IMR-90 (cell line): ENCODE measurements around the gene SPATA3. TPM values are rescaled to one million over a fixed set of nuclear protein-coding genes. Genes with fewer than 3 reads are reported as not detected.

Experiments used
- ATAC-seq: fragments of 200-7000 bp; cut with Tn5 transposase; 2 replicates; pipeline ENCODE4 v1.9.1; 2020; ENCODE audit warnings: low read depth, mild to moderate bottlenecking, moderate library complexity
- BruUV-seq: library from RNA; stranded (reverse); fragments of 400-500 nt; replicated peaks from 2 replicates; lab custom pipeline; 2021; lab: Mats Ljungman, UMichigan
- CTCF ChIA-PET: fragments of 300-600 bp; formaldehyde crosslinking; extraction: SDS; loops from one replicate; lab custom pipeline; 2021; ENCODE audit warnings: antibody characterized with exemption; lab: Yijun Ruan, JAX
- POLR2A ChIA-PET: fragments of 300-600 bp; sonication (Branson Sonifier 250); formaldehyde crosslinking; loops from one replicate; lab custom pipeline; 2022; ENCODE audit warnings: antibody characterized with exemption; ENCODE audit not compliant: unreplicated experiment; lab: Charles Lee
- DNase-seq: peaks from one replicate; pipeline ENCODE4 v3.0.0; 2013
- H2AFZ ChIP-seq: replicated peaks from 2 replicates; pipeline ENCODE3; 2013; ENCODE audit warnings: low read length, mild to moderate bottlenecking; ENCODE audit not compliant: poor library complexity
- H2AK5ac ChIP-seq: 2 replicates; pipeline ENCODE4 v1.6.1; 2013; ENCODE audit warnings: low read depth, low read length, inconsistent platforms
- H2AK9ac ChIP-seq: replicated peaks from 2 replicates; pipeline ENCODE3; 2013; ENCODE audit warnings: mild to moderate bottlenecking, low read depth, low read length, moderate library complexity; ENCODE audit not compliant: poor library complexity
- H2BK120ac ChIP-seq: 2 replicates; pipeline ENCODE4 v1.6.1; 2013; ENCODE audit warnings: low read depth, low read length, inconsistent platforms
- H2BK15ac ChIP-seq: 3 replicates; pipeline ENCODE4 v1.6.1; 2013; ENCODE audit warnings: low read depth, low read length, inconsistent platforms
- H2BK20ac ChIP-seq: 2 replicates; pipeline ENCODE4 v1.6.1; 2013; ENCODE audit warnings: low read depth, mild to moderate bottlenecking, inconsistent platforms, low read length, moderate library complexity
- H2BK5ac ChIP-seq: 2 replicates; pipeline ENCODE4 v1.6.1; 2013; ENCODE audit warnings: mild to moderate bottlenecking, low read depth, low read length, inconsistent platforms; ENCODE audit not compliant: poor library complexity, severe bottlenecking
- H3K14ac ChIP-seq: replicated peaks from 2 replicates; pipeline ENCODE4 v1.6.1; 2013; ENCODE audit warnings: low read depth, low read length, inconsistent platforms
- H3K18ac ChIP-seq: 2 replicates; pipeline ENCODE4 v1.6.1; 2013; ENCODE audit warnings: low read depth, low read length, control low read depth
- H3K23ac ChIP-seq: 2 replicates; pipeline ENCODE4 v1.6.1; 2013; ENCODE audit warnings: low read depth, low read length, inconsistent platforms
- H3K27ac ChIP-seq: 2 replicates; pipeline ENCODE4 v1.5.1; 2013; ENCODE audit warnings: mild to moderate bottlenecking, control low read depth, low read length; ENCODE audit not compliant: insufficient read depth
- H3K27me3 ChIP-seq: 2 replicates; pipeline ENCODE4 v1.6.1; 2013; ENCODE audit warnings: low read length; ENCODE audit not compliant: control insufficient read depth, insufficient read depth
- H3K36me3 ChIP-seq: 2 replicates; pipeline ENCODE4 v1.6.1; 2013; ENCODE audit warnings: low read length, mixed read lengths; ENCODE audit not compliant: control insufficient read depth, insufficient read depth
- H3K4ac ChIP-seq: 2 replicates; pipeline ENCODE4 v1.6.1; 2013; ENCODE audit warnings: low read depth, low read length, inconsistent platforms
- H3K4me1 ChIP-seq: 2 replicates; pipeline ENCODE4 v1.6.1; 2013; ENCODE audit warnings: low read length, mixed read lengths; ENCODE audit not compliant: control insufficient read depth, insufficient read depth
- H3K4me2 ChIP-seq: 2 replicates; pipeline ENCODE4 v1.6.1; 2013; ENCODE audit warnings: low read depth, mild to moderate bottlenecking, control low read depth, low read length, moderate library complexity
- H3K4me3 ChIP-seq: 2 replicates; pipeline ENCODE4 v1.5.1; 2013; ENCODE audit warnings: low read depth, mild to moderate bottlenecking, control low read depth, low read length, moderate library complexity; ENCODE audit not compliant: insufficient read depth
- H3K56ac ChIP-seq: 2 replicates; pipeline ENCODE4 v1.6.1; 2013; ENCODE audit warnings: low read length, inconsistent platforms; ENCODE audit not compliant: insufficient read depth; ENCODE audit errors: extremely low read depth
- H3K79me1 ChIP-seq, 2 experiments: 2 replicates each; pipeline ENCODE4 v1.6.1; 2013; ENCODE audit warnings: low read length in 2 of 2, inconsistent platforms in 1 of 2, low read depth in 1 of 2
- H3K9ac ChIP-seq: 2 replicates; pipeline ENCODE4 v1.6.1; 2013; ENCODE audit warnings: low read depth, low read length, control low read depth
- H3K9me1 ChIP-seq: 2 replicates; pipeline ENCODE4 v1.6.1; 2013; ENCODE audit warnings: low read length, inconsistent platforms; ENCODE audit not compliant: insufficient read depth
- H3K9me3 ChIP-seq: 2 replicates; pipeline ENCODE4 v1.6.1; 2013; ENCODE audit warnings: low read length; ENCODE audit not compliant: control insufficient read depth, insufficient read depth
- H4K20me1 ChIP-seq: 2 replicates; pipeline ENCODE4 v1.6.1; 2013; ENCODE audit warnings: low read length, inconsistent platforms; ENCODE audit not compliant: insufficient read depth
- H4K5ac ChIP-seq: 2 replicates; pipeline ENCODE4 v1.6.1; 2013; ENCODE audit warnings: mild to moderate bottlenecking, low read depth, low read length, control low read depth
- H4K8ac ChIP-seq, 2 experiments: 2 replicates each; pipeline ENCODE4 v1.6.1; 2013; ENCODE audit warnings: low read depth in 2 of 2, low read length in 2 of 2, control low read depth in 1 of 2, inconsistent platforms in 1 of 2
- H4K91ac ChIP-seq: 2 replicates; pipeline ENCODE4 v1.6.1; 2013; ENCODE audit warnings: low read depth, low read length, inconsistent platforms; ENCODE audit not compliant: insufficient read depth
- BHLHE40 ChIP-seq: fragments of 150-350 bp; IDR thresholded peaks from 2 replicates; pipeline ENCODE4 v1.6.1; 2016; ENCODE audit warnings: mild to moderate bottlenecking, low read depth, low read length
- CHD1 ChIP-seq: IDR thresholded peaks from 2 replicates; pipeline ENCODE4 v1.6.1; 2012; ENCODE audit warnings: low read depth, low read length, improper control_type of control experiment
- CTCF ChIP-seq: conservative IDR thresholded peaks from 2 replicates; pipeline ENCODE4 v1.5.1; 2012; ENCODE audit warnings: mild to moderate bottlenecking, low read depth, low read length, improper control_type of control experiment
- FOS ChIP-seq: fragments of 150-350 bp; IDR thresholded peaks from 2 replicates; pipeline ENCODE4 v1.6.1; 2016; ENCODE audit warnings: low read depth, low read length
- MXI1 ChIP-seq: IDR thresholded peaks from 2 replicates; pipeline ENCODE4 v1.6.1; 2012; ENCODE audit warnings: low read depth, mild to moderate bottlenecking, low read length, moderate library complexity, borderline replicate concordance
- POLR2A ChIP-seq: IDR thresholded peaks from 2 replicates; pipeline ENCODE4 v1.6.1; 2012; ENCODE audit warnings: mild to moderate bottlenecking, low read depth, low read length
- RAD21 ChIP-seq: IDR thresholded peaks from 2 replicates; pipeline ENCODE4 v1.6.1; 2012; ENCODE audit warnings: low read length, improper control_type of control experiment
- RCOR1 ChIP-seq: IDR thresholded peaks from 2 replicates; pipeline ENCODE4 v1.6.1; 2012; ENCODE audit warnings: mild to moderate bottlenecking, low read length, improper control_type of control experiment; ENCODE audit not compliant: insufficient replicate concordance
- WGBS, 2 experiments: methylation state at CpG; one replicate each; pipeline versions ENCODE4 v1.1.5 to v1.1.7; 2013; ENCODE audit warnings: missing lambda C conversion rate in 2 of 2; ENCODE audit not compliant: insufficient read length in 1 of 2; ENCODE audit errors: extremely low coverage in 2 of 2; 5-methylcytosine and 5-hydroxymethylcytosine counted together
- dilution Hi-C: fragments of 300-500 bp; cut with HindIII; formaldehyde crosslinking; loops from one replicate; pipeline ENCODE4 v1.14.3; 2018; ENCODE audit warnings: low sequenced_read_pairs; ENCODE audit not compliant: unreplicated experiment
- in situ Hi-C: fragments of 300-500 bp; cut with MboI; formaldehyde crosslinking; loops from 3 replicates; pipeline ENCODE4 v1.14.3; 2019; ENCODE audit warnings: low sequenced_read_pairs, inconsistent platforms, mixed read lengths
- intact Hi-C: fragments of 100-400 bp; cut with micrococcal nuclease; formaldehyde crosslinking; loops from 2 replicates; pipeline ENCODE4 v1.10.0; 2022
- polyA plus RNA-seq, 3 experiments: library from polyadenylated mRNA; depleted of rRNA; stranded (reverse); fragments of >200 nt; gene quantifications; 2 replicates each; pipeline ENCODE4 v1.2.3, GENCODE V29; 2012; ENCODE audit warnings: low replicate concordance in 1 of 3
- total RNA-seq: library from RNA; depleted of rRNA; stranded (reverse); fragments of >200 nt; gene quantifications from 2 replicates; pipeline ENCODE4 v1.2.3, GENCODE V29; 2012
- TF ChIP-seq, protein P1 (sequence below): fragments of 150-350 bp; IDR thresholded peaks from 2 replicates; pipeline ENCODE4 v1.6.1; 2017; ENCODE audit warnings: mild to moderate bottlenecking, antibody characterized with exemption, low read length, low read depth
- TF ChIP-seq, protein P2 (sequence below): fragments of 150-350 bp; IDR thresholded peaks from 2 replicates; pipeline ENCODE4 v1.6.1; 2016; ENCODE audit warnings: low read depth, mild to moderate bottlenecking, low read length, moderate library complexity, borderline replicate concordance

The SPATA3 gene
- total and polyA plus RNA-seq, 2 of the 4 experiments (the other 2 are of a cell fraction) = not detected

DNA sequence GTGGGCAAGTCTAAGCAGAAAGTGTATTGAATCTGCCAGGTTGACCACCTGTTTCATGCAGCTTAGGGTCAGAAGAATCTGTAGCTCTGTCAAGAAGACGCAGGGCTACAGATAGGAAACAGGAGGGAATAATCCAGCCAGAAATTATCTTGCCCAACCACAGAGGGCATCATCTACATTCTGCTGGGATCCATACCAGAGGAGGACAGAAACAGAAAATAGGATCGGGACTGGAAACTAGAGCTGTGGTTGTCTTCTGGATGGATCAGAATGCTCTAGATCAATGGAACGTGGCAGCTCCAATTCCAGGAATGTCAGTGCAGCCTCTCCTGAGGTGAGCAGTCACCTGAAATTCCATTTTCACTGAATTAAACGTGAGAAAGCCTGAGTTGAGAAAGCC is 3.6 kb downstream of the SPATA3 start:
- dilution Hi-C loops = no loop called here
- POLR2A ChIA-PET = no interaction called here
- H3K4me3 ChIP-seq = no peak overlapping the region
- no peak overlapping the region for H2BK120ac ChIP-seq
- H3K4ac ChIP-seq = no peak overlapping the region
- no peak overlapping the region for H4K91ac ChIP-seq
- intact Hi-C loops = no loop called here
- no peak overlapping the region for H3K9ac ChIP-seq
- no CpG with 5 or more reads among the region's 4 CpGs for WGBS, 2 experiments
- no peak overlapping the region for H2BK5ac ChIP-seq
- H3K4me2 ChIP-seq = no peak overlapping the region
- no peaks in the 10 kb centered on the region for H4K20me1 ChIP-seq
- H3K18ac ChIP-seq = no peak overlapping the region
- CTCF ChIA-PET = no interaction called here
- no peak overlapping the region for H3K27ac ChIP-seq
- ATAC-seq (no peak), DNase-seq (no peak)
- H3K9me3 ChIP-seq = no peaks in the 10 kb centered on the region; the same call in 1 of the 2 replicates
- H4K8ac ChIP-seq = no peak overlapping the region
- no peak overlapping the region for H2AK5ac ChIP-seq
- no peak overlapping the region for H3K56ac ChIP-seq
- no peak overlapping the region for H2BK20ac ChIP-seq
- H3K27me3 ChIP-seq = peaks cover 39% of the 10 kb centered on the region
- no peak for TF ChIP-seq RCOR1
- TF ChIP-seq, protein P1, sequence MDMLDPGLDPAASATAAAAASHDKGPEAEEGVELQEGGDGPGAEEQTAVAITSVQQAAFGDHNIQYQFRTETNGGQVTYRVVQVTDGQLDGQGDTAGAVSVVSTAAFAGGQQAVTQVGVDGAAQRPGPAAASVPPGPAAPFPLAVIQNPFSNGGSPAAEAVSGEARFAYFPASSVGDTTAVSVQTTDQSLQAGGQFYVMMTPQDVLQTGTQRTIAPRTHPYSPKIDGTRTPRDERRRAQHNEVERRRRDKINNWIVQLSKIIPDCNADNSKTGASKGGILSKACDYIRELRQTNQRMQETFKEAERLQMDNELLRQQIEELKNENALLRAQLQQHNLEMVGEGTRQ = no peak
- TF ChIP-seq BHLHE40 = no peak
- TF ChIP-seq CHD1 = no peak
- TF ChIP-seq RAD21 = no peak
- TF ChIP-seq MXI1 = no peak
- TF ChIP-seq CTCF = no peak
- TF ChIP-seq FOS = no peak
- TF ChIP-seq, protein P2, sequence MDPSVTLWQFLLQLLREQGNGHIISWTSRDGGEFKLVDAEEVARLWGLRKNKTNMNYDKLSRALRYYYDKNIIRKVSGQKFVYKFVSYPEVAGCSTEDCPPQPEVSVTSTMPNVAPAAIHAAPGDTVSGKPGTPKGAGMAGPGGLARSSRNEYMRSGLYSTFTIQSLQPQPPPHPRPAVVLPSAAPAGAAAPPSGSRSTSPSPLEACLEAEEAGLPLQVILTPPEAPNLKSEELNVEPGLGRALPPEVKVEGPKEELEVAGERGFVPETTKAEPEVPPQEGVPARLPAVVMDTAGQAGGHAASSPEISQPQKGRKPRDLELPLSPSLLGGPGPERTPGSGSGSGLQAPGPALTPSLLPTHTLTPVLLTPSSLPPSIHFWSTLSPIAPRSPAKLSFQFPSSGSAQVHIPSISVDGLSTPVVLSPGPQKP = no peak
- TF ChIP-seq POLR2A = no peak
- no peak overlapping the region for H2BK15ac ChIP-seq
- BruUV-seq = no TSS peak
- no peaks in the 10 kb centered on the region for H3K9me1 ChIP-seq
- H3K36me3 ChIP-seq = no peaks in the 10 kb centered on the region
- no peak overlapping the region for H3K14ac ChIP-seq
- no peaks in the 10 kb centered on the region for H3K4me1 ChIP-seq
- no peaks in the 10 kb centered on the region for H3K79me1 ChIP-seq
- in situ Hi-C loops = no loop called here
- H3K23ac ChIP-seq = no peak overlapping the region
- H4K5ac ChIP-seq = no peak overlapping the region
- H2AK9ac ChIP-seq = no peak overlapping the region
- H2AFZ ChIP-seq = no peak overlapping the region
